HEK293T (cell line): Measurements from ENCODE around the gene DBF4.
"Not testable (repeated sequence)": the region's sequence is repeated elsewhere in the genome, so short reads cannot be mapped to it uniquely, and the experiment has no call there.

ENCODE experiments used
- CTCF ChIA-PET: fragments of 350-600 bp; formaldehyde crosslinking; extraction: SDS; loops from one replicate; lab custom pipeline; 2021; ENCODE audit warnings: antibody characterized with exemption, inconsistent platforms; lab: Yijun Ruan, JAX
- POLR2A ChIA-PET: fragments of 350-600 bp; formaldehyde crosslinking; extraction: SDS; loops from one replicate; lab custom pipeline; 2020; ENCODE audit warnings: antibody characterized with exemption, inconsistent platforms; lab: Yijun Ruan, JAX
- DNase-seq: peaks from one replicate; pipeline ENCODE4 v3.0.0; 2012; ENCODE audit warnings: mixed read lengths; ENCODE audit errors: extremely low spot score
- ARNT ChIP-seq: fragments of 450-650 bp; IDR thresholded peaks from 2 replicates; pipeline ENCODE4 v1.6.1; 2017; ENCODE audit warnings: mild to moderate bottlenecking
- BHLHE40 ChIP-seq: fragments of 450-650 bp; IDR thresholded peaks from 2 replicates; pipeline ENCODE4 v1.6.1; 2016; ENCODE audit warnings: mild to moderate bottlenecking, moderate library complexity, borderline replicate concordance
- CTBP1 ChIP-seq: fragments of 450-650 bp; IDR thresholded peaks from 2 replicates; pipeline ENCODE4 v1.6.1; 2016; ENCODE audit warnings: borderline replicate concordance
- ELF4 ChIP-seq: fragments of 450-650 bp; IDR thresholded peaks from 2 replicates; pipeline ENCODE4 v1.6.1; 2017; ENCODE audit warnings: antibody characterized with exemption
- FOXA1 ChIP-seq: fragments of 450-650 bp; IDR thresholded peaks from 2 replicates; pipeline ENCODE4 v1.6.1; 2016; ENCODE audit warnings: mild to moderate bottlenecking
- FOXK2 ChIP-seq: fragments of 450-650 bp; IDR thresholded peaks from 2 replicates; pipeline ENCODE4 v1.6.1; 2016; ENCODE audit warnings: mild to moderate bottlenecking
- FOXM1 ChIP-seq: fragments of 450-650 bp; IDR thresholded peaks from 2 replicates; pipeline ENCODE4 v1.6.1; 2017; ENCODE audit warnings: mild to moderate bottlenecking, borderline replicate concordance
- HDGF ChIP-seq: fragments of 450-650 bp; IDR thresholded peaks from 2 replicates; pipeline ENCODE4 v1.6.1; 2017; ENCODE audit warnings: antibody characterized with exemption, borderline replicate concordance
- L3MBTL2 ChIP-seq: fragments of 450-650 bp; conservative IDR thresholded peaks from 2 replicates; pipeline ENCODE4 v1.6.1; 2016; ENCODE audit warnings: mild to moderate bottlenecking
- LEF1 ChIP-seq: fragments of 450-650 bp; IDR thresholded peaks from 2 replicates; pipeline ENCODE4 v1.6.1; 2017; ENCODE audit warnings: mild to moderate bottlenecking, borderline replicate concordance
- NFRKB ChIP-seq: fragments of 450-650 bp; IDR thresholded peaks from 2 replicates; pipeline ENCODE4 v1.6.1; 2016; ENCODE audit warnings: mild to moderate bottlenecking, moderate library complexity
- PKNOX1 ChIP-seq: fragments of 450-650 bp; IDR thresholded peaks from 2 replicates; pipeline ENCODE4 v1.6.1; 2016
- SP1 ChIP-seq: fragments of 450-650 bp; IDR thresholded peaks from 2 replicates; pipeline ENCODE4 v1.6.1; 2017
- SUZ12 ChIP-seq: fragments of 450-650 bp; IDR thresholded peaks from 2 replicates; pipeline ENCODE4 v1.6.1; 2016; ENCODE audit warnings: mild to moderate bottlenecking
- TARDBP ChIP-seq: fragments of 450-650 bp; IDR thresholded peaks from 2 replicates; pipeline ENCODE4 v1.6.1; 2016
- ZNF384 ChIP-seq: fragments of 450-650 bp; IDR thresholded peaks from 2 replicates; pipeline ENCODE4 v1.6.1; 2016

The DBF4 gene

DNA sequence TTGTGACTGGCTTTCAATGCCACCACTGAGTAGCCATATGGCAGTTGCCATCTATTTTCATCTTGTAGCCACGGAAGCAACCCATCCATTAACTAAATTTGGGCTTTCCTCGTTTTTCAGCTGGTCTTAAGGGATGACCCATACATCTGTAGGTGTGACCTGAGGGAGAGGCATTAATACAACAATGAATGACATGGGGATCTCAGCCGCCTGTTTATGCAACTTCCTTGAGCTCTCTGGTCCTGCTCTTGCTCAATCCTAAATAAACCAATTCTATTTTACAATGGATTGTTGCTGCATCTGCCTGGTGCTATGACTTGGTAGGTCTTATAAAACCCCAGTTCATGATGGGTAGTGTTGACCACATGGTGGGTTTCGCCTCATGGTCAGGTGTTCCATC is 35.8 kb downstream of the DBF4 start:
- no peak for TF ChIP-seq TARDBP
- no peak for TF ChIP-seq ZNF384
- no peak for TF ChIP-seq CTBP1
- no peak for TF ChIP-seq SUZ12
- no peak for DNase-seq
- CTCF ChIA-PET, result no interaction called here
- POLR2A ChIA-PET, result no interaction called here

GRCh38 chr7:87918740-87919139 is 42.4 kb downstream of the DBF4 start:
- TF ChIP-seq SP1, result no peak
- no peak for TF ChIP-seq CTBP1
- no peak for TF ChIP-seq FOXK2
- no peak for TF ChIP-seq SUZ12
- TF ChIP-seq L3MBTL2, result no peak
- TF ChIP-seq PKNOX1, result no peak
- no peak for TF ChIP-seq ELF4
- no peak for TF ChIP-seq FOXM1
- no peak for TF ChIP-seq LEF1
- TF ChIP-seq ZNF384, result no peak
- TF ChIP-seq NFRKB, result no peak
- no peak for TF ChIP-seq HDGF
- TF ChIP-seq FOXA1, result no peak
- no peak for TF ChIP-seq ARNT
- TF ChIP-seq TARDBP, result no peak
- TF ChIP-seq BHLHE40, result no peak
- DNase-seq, result no peak
- POLR2A ChIA-PET, result no interaction called here
- CTCF ChIA-PET, result no interaction called here

DNA sequence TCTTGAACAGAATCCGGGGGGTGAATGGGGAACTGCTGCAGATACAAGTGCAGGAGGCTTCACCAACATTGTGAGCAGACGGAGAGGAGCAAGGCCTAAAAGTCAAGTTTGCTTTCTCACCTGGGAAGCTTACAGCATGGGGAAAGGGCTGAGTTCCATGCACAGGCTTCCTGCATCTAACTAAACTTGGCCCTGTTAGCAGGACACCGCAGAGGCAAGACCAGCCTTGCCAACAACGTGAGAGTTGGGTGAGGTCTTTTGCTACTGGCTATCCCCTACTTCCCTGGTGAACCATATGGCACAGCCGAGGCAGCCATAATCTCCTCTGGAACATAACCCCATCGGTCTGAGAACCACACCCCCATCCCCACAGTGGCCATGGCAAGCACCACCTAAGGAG is 43.6 kb downstream of the DBF4 start:
- DNase-seq, result no peak
- ChIA-PET POLR2A (no interaction called here), CTCF (no interaction called here)
- no peak for TF ChIP-seq ZNF384
- no peak for TF ChIP-seq CTBP1
- no peak for TF ChIP-seq TARDBP
- no peak for TF ChIP-seq NFRKB
- no peak for TF ChIP-seq L3MBTL2

- ChIA-PET POLR2A (no interaction called here), CTCF (no interaction called here)
- TF ChIP-seq FOXK2 (no peak), ELF4 (no peak), BHLHE40 (no peak), SP1 (no peak), FOXM1 (no peak), FOXA1 (no peak), HDGF (no peak), ARNT (no peak), TARDBP (no peak), PKNOX1 (no peak), NFRKB (no peak), LEF1 (no peak)
- no peak for DNase-seq
These were observed 44.3 kb downstream of the DBF4 start for GRCh38 chr7:87920578-87920977.

DNA sequence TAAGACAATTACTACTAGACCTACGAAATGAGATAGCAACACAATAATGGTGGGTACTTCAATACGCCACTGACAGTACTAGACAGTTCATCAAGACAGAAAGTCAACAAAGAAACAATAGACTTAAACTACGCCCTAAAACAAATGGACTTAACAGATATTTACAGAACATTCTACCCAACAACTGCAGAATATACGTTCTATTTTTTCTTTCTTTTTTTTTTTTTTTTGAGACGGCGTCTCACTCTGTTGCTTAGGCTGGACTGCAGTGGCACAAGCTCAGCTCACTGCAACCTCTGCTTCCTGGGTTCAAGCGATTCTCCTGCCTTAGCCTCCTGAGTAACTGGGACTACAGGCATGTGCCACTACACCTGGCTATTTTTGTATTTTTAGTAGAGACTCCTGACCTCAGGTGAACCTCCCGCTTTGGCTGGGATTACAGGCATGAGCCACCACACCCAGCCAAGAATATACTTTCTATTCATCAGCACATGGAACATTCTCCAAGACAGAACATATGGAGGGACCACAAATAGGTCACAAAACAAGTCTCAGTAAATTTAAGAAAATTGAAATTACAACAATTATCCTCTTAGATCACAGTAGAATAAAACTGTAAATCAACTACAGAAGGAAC is 46.6 kb downstream of the DBF4 start:
- CTCF ChIA-PET, POLR2A ChIA-PET: not testable (repeated sequence)

GRCh38 chr7:87926581-87927461 is 50.5 kb downstream of the DBF4 start:
- CTCF ChIA-PET, result no interaction called here
- no peak for DNase-seq

More for the DNA sequence above, 46.6 kb downstream of the DBF4 start:
- not testable (repeated sequence) for DNase-seq

More at GRCh38 chr7:87926581-87927461, 50.5 kb downstream of the DBF4 start:
- no peak for TF ChIP-seq BHLHE40
- no peak for TF ChIP-seq PKNOX1
- no peak for TF ChIP-seq SP1
- TF ChIP-seq TARDBP, result no peak
- TF ChIP-seq FOXK2, result no peak
- no peak for TF ChIP-seq HDGF
- no peak for TF ChIP-seq FOXA1
- no peak for TF ChIP-seq ARNT
- no peak for TF ChIP-seq NFRKB
- TF ChIP-seq LEF1, result no peak
- TF ChIP-seq ZNF384, result no peak
- TF ChIP-seq SUZ12, result no peak
- no peak for TF ChIP-seq ELF4
- no peak for TF ChIP-seq FOXM1
- POLR2A ChIA-PET, result interaction anchor here (1.5 kb wide), 1 partner anchor 7 kb away, joined by 3 read pairs; the partner anchor contains the start of gene ADAM22
